ENCODE data around the gene SDF2. TPM values are rescaled to one million over a fixed set of nuclear protein-coding genes. Genes with fewer than 3 reads are reported as not detected.
"Not testable (repeated sequence)": the region's sequence is repeated elsewhere in the genome, so short reads cannot be mapped to it uniquely, and the experiment has no call there.

SDF2 gene
- total and polyA plus RNA-seq, 2 of the 4 experiments (the other 2 are of a cell fraction) = 76.0 to 81.7 TPM

GRCh38 chr17:28610376-28610775 is 51.3 kb downstream of the SDF2 start:
- Histone ChIP-seq H3K56ac (ENCODE audit: extremely low read depth, insufficient read depth, low read length) (no peak overlapping the region), H2AFZ (replicated peaks; ENCODE audit: low read length, poor library complexity) (no peak overlapping the region), H4K91ac (ENCODE audit: insufficient read depth, low read depth, low read length) (no peak overlapping the region), H3K14ac (replicated peaks; ENCODE audit: low read depth, low read length) (no peak overlapping the region), H3K27ac (ENCODE audit: insufficient read depth, low read length) (no peak overlapping the region), H2BK120ac (ENCODE audit: low read depth, low read length) (no peak overlapping the region), H2AK9ac (replicated peaks; ENCODE audit: low read depth, low read length, poor library complexity) (no peak overlapping the region), H3K9me3 (ENCODE audit: control insufficient read depth, insufficient read depth, low read length) (no peaks in the 10 kb centered on the region), H3K36me3 (ENCODE audit: control insufficient read depth, insufficient read depth, low read length) (peaks cover 21% of the 10 kb centered on the region), H3K27me3 (ENCODE audit: control insufficient read depth, insufficient read depth, low read length) (no peaks in the 10 kb centered on the region), H3K4ac (ENCODE audit: low read depth, low read length) (no peak overlapping the region), H3K9me1 (ENCODE audit: insufficient read depth, low read length) (no peaks in the 10 kb centered on the region), H3K18ac (ENCODE audit: low read depth, low read length) (no peak overlapping the region), H4K8ac (ENCODE audit: low read depth in 2 of 2, low read length in 2 of 2) (no peak overlapping the region), H2BK15ac (ENCODE audit: low read depth, low read length) (no peak overlapping the region), H3K23ac (ENCODE audit: low read depth, low read length) (no peak overlapping the region), H3K79me1 (ENCODE audit: low read depth in 1 of 2, low read length in 2 of 2) (no peaks in the 10 kb centered on the region), H3K4me3 (ENCODE audit: insufficient read depth, low read depth, low read length) (no peak overlapping the region), H3K4me2 (ENCODE audit: low read depth, low read length) (no peak overlapping the region), H4K5ac (ENCODE audit: low read depth, low read length) (no peak overlapping the region), H2BK5ac (ENCODE audit: low read depth, low read length, poor library complexity, severe bottlenecking) (no peak overlapping the region), H2AK5ac (ENCODE audit: low read depth, low read length) (no peak overlapping the region), H2BK20ac (ENCODE audit: low read depth, low read length) (no peak overlapping the region), H3K9ac (ENCODE audit: low read depth, low read length) (no peak overlapping the region), H3K4me1 (ENCODE audit: control insufficient read depth, insufficient read depth, low read length) (no peaks in the 10 kb centered on the region), H4K20me1 (ENCODE audit: insufficient read depth, low read length) (peaks cover 8% of the 10 kb centered on the region; the same call in 1 of the 2 replicates)
- TF ChIP-seq SMC3 (IDR thresholded peaks at IDR 0.05; ENCODE audit: low read depth, low read length) = no peak
- no peak for TF ChIP-seq RCOR1 (IDR thresholded peaks at IDR 0.05; ENCODE audit: insufficient replicate concordance, low read length)
- 91% methylated on average over 7 of the region's 8 CpGs; no CpG with 5 or more reads in 1 of the 2 experiments for WGBS, 2 experiments (ENCODE audit: extremely low coverage in 2 of 2, insufficient read length in 1 of 2)
- POLR2A ChIA-PET (ENCODE audit: unreplicated experiment) = no interaction called here
- DNase-seq (no peak), ATAC-seq (ENCODE audit: low read depth) (no peak)
- CTCF ChIA-PET = interaction anchor here (0.7 to 1.0 kb wide), 2 partner anchors 9 to 14 kb away, joined by 3 read pairs; no protein-coding TSS in a partner anchor
- dilution Hi-C loops (cut with HindIII; ENCODE audit: low sequenced_read_pairs, unreplicated experiment) (no loop called here), in situ Hi-C loops (cut with MboI; ENCODE audit: low sequenced_read_pairs) (loop anchor here (10.0 kb wide), 1 partner anchor 116 kb away; no protein-coding TSS in a partner anchor), intact Hi-C loops (cut with micrococcal nuclease) (no loop called here)
- BruUV-seq (replicated peaks) = no TSS peak

GRCh38 chr17:28604031-28604430 is 57.7 kb downstream of the SDF2 start:
- H3K36me3 ChIP-seq (ENCODE audit: control insufficient read depth, insufficient read depth, low read length); H2BK15ac ChIP-seq (ENCODE audit: low read depth, low read length); DNase-seq; H2BK120ac ChIP-seq (ENCODE audit: low read depth, low read length); CTCF ChIA-PET; H3K4me2 ChIP-seq (ENCODE audit: low read depth, low read length); H3K27me3 ChIP-seq (ENCODE audit: control insufficient read depth, insufficient read depth, low read length); H3K27ac ChIP-seq (ENCODE audit: insufficient read depth, low read length); H2BK5ac ChIP-seq (ENCODE audit: low read depth, low read length, poor library complexity, severe bottlenecking); H3K79me1 ChIP-seq (ENCODE audit: low read depth in 1 of 2, low read length in 2 of 2); in situ Hi-C loops (cut with MboI; ENCODE audit: low sequenced_read_pairs); H3K23ac ChIP-seq (ENCODE audit: low read depth, low read length); H3K4me3 ChIP-seq (ENCODE audit: insufficient read depth, low read depth, low read length); H2AFZ ChIP-seq (replicated peaks; ENCODE audit: low read length, poor library complexity); H3K9ac ChIP-seq (ENCODE audit: low read depth, low read length); BruUV-seq (replicated peaks); H4K91ac ChIP-seq (ENCODE audit: insufficient read depth, low read depth, low read length); ATAC-seq (ENCODE audit: low read depth); intact Hi-C loops (cut with micrococcal nuclease); dilution Hi-C loops (cut with HindIII; ENCODE audit: low sequenced_read_pairs, unreplicated experiment); H2AK5ac ChIP-seq (ENCODE audit: low read depth, low read length); H3K18ac ChIP-seq (ENCODE audit: low read depth, low read length); H2BK20ac ChIP-seq (ENCODE audit: low read depth, low read length); H3K9me3 ChIP-seq (ENCODE audit: control insufficient read depth, insufficient read depth, low read length); H3K4me1 ChIP-seq (ENCODE audit: control insufficient read depth, insufficient read depth, low read length); H2AK9ac ChIP-seq (replicated peaks; ENCODE audit: low read depth, low read length, poor library complexity); H3K14ac ChIP-seq (replicated peaks; ENCODE audit: low read depth, low read length); H4K5ac ChIP-seq (ENCODE audit: low read depth, low read length); H3K9me1 ChIP-seq (ENCODE audit: insufficient read depth, low read length); H4K8ac ChIP-seq (ENCODE audit: low read depth in 2 of 2, low read length in 2 of 2); H3K4ac ChIP-seq (ENCODE audit: low read depth, low read length); H3K56ac ChIP-seq (ENCODE audit: extremely low read depth, insufficient read depth, low read length); POLR2A ChIA-PET (ENCODE audit: unreplicated experiment); H4K20me1 ChIP-seq (ENCODE audit: insufficient read depth, low read length): not testable (repeated sequence)
- WGBS, 2 experiments (ENCODE audit: extremely low coverage in 2 of 2, insufficient read length in 1 of 2) = no CpG with 5 or more reads among the region's 31 CpGs
